GM12891 (cell line): ENCODE results near the gene USP10.

Source experiments
- DNase-seq: peaks from one replicate; pipeline ENCODE4 v3.0.0; 2011; ENCODE audit warnings: low spot score; ENCODE audit not compliant: insufficient read length
- FAIRE-seq: peaks from 2 replicates; lab custom pipeline; 2011; peaks lifted over from hg19 to GRCh38; lab: Jason Lieb, UNC
- PAX5 ChIP-seq: IDR thresholded peaks from 2 replicates; pipeline ENCODE4 v1.6.1; 2011; ENCODE audit warnings: low read length, moderate library complexity, mild to moderate bottlenecking; ENCODE audit not compliant: insufficient read depth, severe bottlenecking
- POLR2A ChIP-seq: IDR thresholded peaks from 2 replicates; pipeline ENCODE4 v1.6.1; 2011; ENCODE audit warnings: low read depth, low read length, control low read depth
- POLR2AphosphoS5 ChIP-seq: IDR thresholded peaks from 2 replicates; pipeline ENCODE4 v1.6.1; 2011; ENCODE audit warnings: low read depth, low read length, control low read depth
- POU2F2 ChIP-seq: IDR thresholded peaks from 2 replicates; pipeline ENCODE4 v1.6.1; 2011; ENCODE audit warnings: low read depth, mild to moderate bottlenecking, control low read depth, low read length, moderate library complexity
- SPI1 ChIP-seq: IDR thresholded peaks from 2 replicates; pipeline ENCODE4 v1.6.1; 2011; ENCODE audit warnings: low read depth, low read length, control low read depth
- TAF1 ChIP-seq: IDR thresholded peaks from 2 replicates; pipeline ENCODE4 v1.6.1; 2011; ENCODE audit warnings: low read depth, low read length, control low read depth

Gene USP10

GRCh38 chr16:84790301-84790700 is 90.5 kb downstream of the USP10 start:
- no peak for FAIRE-seq
- DNase-seq: no peak

GRCh38 chr16:84791088-84791487 is 91.3 kb downstream of the USP10 start:
- no peak for TF ChIP-seq PAX5
- no peak for TF ChIP-seq POLR2A
- TF ChIP-seq POLR2AphosphoS5: no peak
- TF ChIP-seq POU2F2: no peak
- TF ChIP-seq TAF1: no peak
- TF ChIP-seq SPI1: no peak
- DNase-seq: no peak
- no peak for FAIRE-seq

More at GRCh38 chr16:84790301-84790700, 90.5 kb downstream of the USP10 start:
- TF ChIP-seq TAF1: no peak
- no peak for TF ChIP-seq POU2F2
- no peak for TF ChIP-seq PAX5
- TF ChIP-seq SPI1: no peak
- no peak for TF ChIP-seq POLR2A
- no peak for TF ChIP-seq POLR2AphosphoS5

- no peak for FAIRE-seq
- no peak for TF ChIP-seq TAF1
- no peak for TF ChIP-seq PAX5
- TF ChIP-seq POLR2AphosphoS5: no peak
- no peak for TF ChIP-seq POLR2A
- TF ChIP-seq POU2F2: no peak
- TF ChIP-seq SPI1: no peak
- DNase-seq: no peak
These were observed 91.7 kb downstream of the USP10 start for GRCh38 chr16:84791501-84791900.

- FAIRE-seq: no peak
- TF ChIP-seq POU2F2: no peak
- no peak for TF ChIP-seq SPI1
- no peak for TF ChIP-seq POLR2A
- TF ChIP-seq TAF1: no peak
- TF ChIP-seq POLR2AphosphoS5: no peak
- TF ChIP-seq PAX5: no peak
- DNase-seq: no peak
These were observed 94.4 kb downstream of the USP10 start for GRCh38 chr16:84794186-84794585.

- FAIRE-seq (no peak), DNase-seq (no peak)
- TF ChIP-seq SPI1 (no peak), TAF1 (no peak), POU2F2 (no peak), POLR2AphosphoS5 (no peak), PAX5 (no peak), POLR2A (no peak)
These were observed 94.8 kb downstream of the USP10 start for GRCh38 chr16:84794626-84795025.

- TF ChIP-seq SPI1 (no peak), POLR2AphosphoS5 (no peak), POU2F2 (no peak), POLR2A (no peak), TAF1 (no peak), PAX5 (no peak)
- no peak for FAIRE-seq
- no peak for DNase-seq
These were observed 95.7 kb downstream of the USP10 start for GRCh38 chr16:84795329-84796053.

GRCh38 chr16:84800158-84800978 is 100.6 kb downstream of the USP10 start:
- TF ChIP-seq POU2F2: no peak
- TF ChIP-seq PAX5: no peak
- TF ChIP-seq TAF1: no peak
- no peak for TF ChIP-seq SPI1
- TF ChIP-seq POLR2A: no peak
- no peak for TF ChIP-seq POLR2AphosphoS5
- DNase-seq: no peak
- FAIRE-seq: no peak

GRCh38 chr16:84803146-84803545 is 103.3 kb downstream of the USP10 start:
- TF ChIP-seq POU2F2: no peak
- TF ChIP-seq POLR2AphosphoS5: no peak
- no peak for TF ChIP-seq PAX5
- no peak for TF ChIP-seq POLR2A
- no peak for TF ChIP-seq SPI1
- TF ChIP-seq TAF1: no peak
- FAIRE-seq (no peak), DNase-seq (no peak)

- no peak for FAIRE-seq
- TF ChIP-seq POLR2A: no peak
- no peak for TF ChIP-seq TAF1
- DNase-seq: no peak
These were observed 104.5 kb downstream of the USP10 start for GRCh38 chr16:84804326-84804725.
